ENCODE measurements around the gene TSPAN1.

TSPAN1 gene

GRCh38 chr1:46166521-46167462 is 8.1 kb upstream of the TSPAN1 start:
- DNase-seq = peak; percentile 13 to 73

- no peak for DNase-seq
Measured at GRCh38 chr1:46168477-46168876, 6.4 kb upstream of the TSPAN1 start.

DNA sequence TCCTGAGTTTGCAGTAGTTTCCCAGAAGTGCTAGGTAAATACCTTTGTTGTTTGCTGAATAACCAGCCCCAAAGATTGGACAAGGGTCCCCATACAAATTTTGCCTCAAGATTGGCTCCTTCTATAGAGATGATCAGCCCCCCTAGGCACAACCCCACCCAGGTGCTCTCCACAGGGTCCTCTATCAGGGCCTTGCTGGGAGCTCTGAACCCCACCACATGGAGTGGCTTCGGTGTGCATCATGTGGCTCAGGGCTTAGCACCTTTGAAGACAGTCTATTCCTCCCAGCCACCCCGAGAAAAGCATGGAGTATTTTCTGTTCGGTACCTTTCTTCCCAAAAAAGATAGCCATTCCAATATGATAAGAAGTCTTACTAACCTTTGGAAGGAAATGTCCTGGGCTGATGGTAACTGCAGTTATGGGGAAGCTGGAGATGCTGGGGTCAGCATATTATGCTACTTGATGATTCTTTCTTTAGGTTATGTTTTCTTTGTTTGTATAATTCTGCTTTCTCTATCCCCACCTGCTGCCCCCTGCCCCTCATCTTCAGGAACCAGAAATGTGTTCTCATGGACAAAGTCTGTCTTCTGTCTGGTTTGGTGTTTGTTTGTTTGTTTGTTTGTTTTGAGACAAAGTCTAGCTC is 5.0 kb upstream of the TSPAN1 start:
- DNase-seq = no peak

DNA sequence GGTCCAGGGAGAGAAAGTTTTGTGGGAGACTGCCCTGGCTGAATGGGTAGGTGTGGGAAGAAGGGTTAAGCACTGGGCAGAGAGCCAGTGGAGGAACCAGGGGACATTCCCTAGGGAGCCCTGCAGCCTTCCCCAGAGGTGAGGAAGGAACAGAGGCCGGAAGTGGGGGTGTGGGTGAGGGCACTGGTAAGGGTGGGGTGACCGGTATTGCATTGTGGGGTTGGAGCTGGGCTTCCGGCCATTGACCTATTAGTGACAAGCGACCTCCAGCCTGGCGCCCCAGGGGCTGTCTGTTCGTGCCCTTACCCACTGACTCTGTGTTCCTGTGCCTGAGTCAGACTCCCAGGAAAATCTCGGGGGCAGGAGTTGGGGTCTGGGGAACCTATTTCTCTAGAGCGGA is 3.5 kb upstream of the TSPAN1 start:
- DNase-seq = no peak

GRCh38 chr1:46171871-46172270 is 3.0 kb upstream of the TSPAN1 start:
- peak; percentile 29 to 85 for DNase-seq

GRCh38 chr1:46172321-46172720 is 2.6 kb upstream of the TSPAN1 start:
- DNase-seq = no peak

GRCh38 chr1:46173361-46173856 is 1.5 kb upstream of the TSPAN1 start:
- peak in 1 of 2 experiments; percentile 19 for DNase-seq

DNA sequence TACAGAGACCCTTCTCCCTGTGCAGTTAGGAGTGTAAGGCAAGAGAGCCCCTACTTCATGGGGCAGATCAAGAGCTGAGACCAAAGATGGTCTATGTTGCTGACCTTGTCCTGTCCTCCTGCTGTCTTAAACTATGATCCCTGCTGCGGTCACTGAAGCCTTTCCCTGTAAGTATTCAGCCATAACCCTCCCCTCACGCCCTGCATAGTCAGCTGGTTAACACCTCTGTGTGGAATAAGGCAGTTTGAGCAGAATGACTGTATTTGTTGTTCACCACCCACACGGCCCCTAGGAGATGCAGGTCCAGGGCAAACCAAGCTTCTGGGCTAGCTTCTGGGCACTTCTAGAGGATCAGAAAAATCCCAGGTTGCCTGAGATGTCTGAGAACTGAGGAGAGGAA is 356 bp downstream of the TSPAN1 start:
- DNase-seq = no peak

DNA sequence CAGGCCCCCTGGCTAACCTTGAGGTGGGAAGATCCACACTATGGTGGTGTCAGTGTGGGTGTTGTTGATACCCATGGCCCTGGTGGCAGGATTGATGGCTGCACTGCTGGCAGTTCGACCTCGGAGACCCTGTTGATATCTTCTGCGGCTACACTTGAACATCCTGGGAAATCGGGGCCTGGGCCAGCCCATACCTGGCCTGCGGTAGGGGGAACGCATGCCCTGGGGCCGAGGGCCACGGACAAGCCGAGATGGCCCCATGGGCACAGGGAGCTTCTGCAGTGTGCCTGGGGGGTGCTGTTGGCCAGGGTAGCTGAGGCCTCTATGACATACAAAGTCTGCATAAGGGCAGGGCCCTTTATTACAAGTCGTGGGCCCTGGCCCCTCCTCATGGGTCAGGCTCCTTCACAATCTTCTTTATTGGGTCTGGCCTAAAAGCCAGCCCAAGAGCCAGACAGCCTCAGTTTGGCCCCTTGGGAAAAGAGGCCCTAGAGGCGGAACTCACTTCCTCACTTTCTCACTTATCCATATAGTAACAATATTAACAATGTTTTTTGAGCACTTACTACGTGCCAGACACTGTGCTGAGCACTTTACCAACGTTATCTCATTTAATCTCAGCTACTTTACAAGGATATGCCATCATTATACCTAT is 1.5 kb downstream of the TSPAN1 start, which contains the start of gene P3R3URF:
Gene P3R3URF, minus strand, starts transcription at position 278 of the 655 bp plus-strand sequence. Its CDS starts 17 bp downstream, at position 261.
- DNase-seq = no peak

GRCh38 chr1:46179138-46180081 is 4.5 kb downstream of the TSPAN1 start:
- peak; percentile 87 to 97 for DNase-seq

DNA sequence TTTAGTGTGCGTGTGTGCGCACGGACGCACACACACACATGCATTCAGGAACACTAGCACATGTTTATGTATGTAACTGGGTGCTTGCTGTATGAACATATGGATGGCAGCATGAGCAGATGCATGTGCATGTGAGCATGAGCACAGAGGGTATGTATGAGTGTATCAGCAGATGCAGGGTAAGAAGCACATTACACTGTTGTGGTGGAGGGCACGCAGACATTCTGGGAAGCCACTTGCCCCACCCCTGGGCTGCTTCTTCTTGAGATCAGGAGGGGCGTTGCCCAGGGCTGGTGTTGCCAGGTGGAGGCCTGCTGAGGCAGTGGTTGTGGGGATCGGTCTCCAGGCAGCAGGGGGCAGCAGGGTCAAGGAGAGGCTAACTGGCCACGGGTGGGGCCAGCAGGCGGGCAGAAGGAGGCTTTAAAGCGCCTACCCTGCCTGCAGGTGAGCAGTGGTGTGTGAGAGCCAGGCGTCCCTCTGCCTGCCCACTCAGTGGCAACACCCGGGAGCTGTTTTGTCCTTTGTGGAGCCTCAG is 5.3 kb downstream of the TSPAN1 start:
- peak; percentile 13 to 69 for DNase-seq

DNA sequence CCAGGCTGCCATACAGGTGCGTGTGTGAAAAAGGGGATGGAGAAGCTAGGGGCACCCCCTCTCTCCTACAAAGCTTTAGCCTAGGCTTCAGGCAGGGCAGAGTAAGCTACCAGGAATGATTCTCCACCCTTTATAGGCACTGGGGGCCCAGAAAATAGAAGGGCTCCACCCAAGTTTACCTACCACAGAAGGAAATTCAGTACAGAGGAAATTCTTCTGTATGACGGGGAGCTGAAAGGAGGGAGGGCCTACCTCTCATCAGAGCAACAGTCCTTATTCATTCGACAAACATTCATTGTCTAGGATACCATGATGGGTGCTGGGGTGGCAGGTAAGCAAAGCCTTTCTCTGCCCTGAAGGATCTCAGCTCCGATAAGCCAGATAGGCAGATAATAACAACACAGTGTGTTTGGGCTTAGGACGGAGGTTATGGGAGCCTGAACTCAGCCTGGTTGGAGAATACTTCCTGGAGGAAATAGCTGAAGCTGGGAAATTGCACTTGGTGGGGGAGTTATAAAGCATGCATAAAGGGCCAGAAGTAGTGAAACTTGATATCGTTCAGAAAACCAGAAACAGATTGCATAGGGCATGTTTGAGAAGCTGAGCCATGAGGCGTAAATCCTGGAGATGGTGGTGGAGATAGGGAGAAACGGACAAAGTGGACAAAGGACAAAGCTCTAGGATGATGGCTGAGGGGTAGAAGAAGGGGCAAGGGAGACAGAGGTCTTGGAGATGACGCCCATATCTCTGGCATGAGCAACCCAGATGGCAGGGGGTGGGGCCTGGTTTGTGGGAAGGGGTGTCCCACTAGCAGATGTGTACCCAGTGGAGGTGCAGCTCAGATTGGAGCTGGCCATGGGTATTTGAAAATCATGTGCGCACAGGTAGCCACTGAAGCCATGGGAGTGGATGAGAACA is 6.7 kb downstream of the TSPAN1 start:
- DNase-seq = no peak

GRCh38 chr1:46183079-46183847 is 8.4 kb downstream of the TSPAN1 start:
- DNase-seq = peak in 1 of 2 experiments; percentile 40

GRCh38 chr1:46183926-46184557 is 9.2 kb downstream of the TSPAN1 start:
- DNase-seq = no peak

DNA sequence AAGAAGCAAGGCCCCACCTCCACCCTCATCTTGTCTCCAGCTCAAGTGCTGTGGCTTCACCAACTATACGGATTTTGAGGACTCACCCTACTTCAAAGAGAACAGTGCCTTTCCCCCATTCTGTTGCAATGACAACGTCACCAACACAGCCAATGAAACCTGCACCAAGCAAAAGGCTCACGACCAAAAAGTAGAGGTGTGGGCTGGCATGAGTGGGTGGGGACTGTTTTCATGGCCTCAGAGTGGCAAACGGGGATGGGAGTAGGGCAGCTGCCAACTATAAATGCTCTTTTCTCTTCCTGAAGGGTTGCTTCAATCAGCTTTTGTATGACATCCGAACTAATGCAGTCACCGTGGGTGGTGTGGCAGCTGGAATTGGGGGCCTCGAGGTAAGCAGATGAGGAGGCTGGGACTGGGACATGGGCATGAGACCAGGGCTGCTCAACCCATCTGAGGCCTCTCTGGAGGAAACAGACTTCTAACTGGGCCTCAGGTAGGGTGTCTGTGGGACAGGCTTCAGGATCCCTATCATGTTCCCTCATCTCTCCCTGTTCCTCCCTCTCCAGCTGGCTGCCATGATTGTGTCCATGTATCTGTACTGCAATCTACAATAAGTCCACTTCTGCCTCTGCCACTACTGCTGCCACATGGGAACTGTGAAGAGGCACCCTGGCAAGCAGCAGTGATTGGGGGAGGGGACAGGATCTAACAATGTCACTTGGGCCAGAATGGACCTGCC is 10.2 kb downstream of the TSPAN1 start:
- DNase-seq = no peak

DNA sequence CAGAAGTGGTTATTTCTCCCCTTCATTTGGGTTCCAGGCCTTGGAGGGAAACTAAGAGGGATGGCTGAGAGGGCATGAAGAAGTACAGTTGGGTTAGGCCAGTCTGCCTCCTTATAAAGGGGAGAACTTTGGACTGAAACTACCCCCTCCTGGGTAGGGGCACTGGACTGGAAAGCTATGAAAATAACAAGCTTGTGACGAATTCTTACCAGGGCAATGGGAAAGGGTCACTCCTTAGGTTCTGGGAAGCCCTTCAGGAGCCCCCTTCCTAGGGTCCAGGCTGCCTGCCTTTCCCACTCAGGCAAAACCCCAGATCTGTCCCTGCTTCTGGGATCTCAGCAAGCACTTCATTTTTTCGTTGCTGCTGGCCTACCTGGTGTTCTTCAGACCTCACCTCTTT is 11.2 kb downstream of the TSPAN1 start:
- DNase-seq = no peak

GRCh38 chr1:46187106-46187869 is 12.4 kb downstream of the TSPAN1 start:
- DNase-seq = peak in 1 of 2 experiments; percentile 45
